Measurements from ENCODE around the gene LIN52. TPM values are rescaled to one million over a fixed set of nuclear protein-coding genes. Genes with fewer than 3 reads are reported as not detected.

The LIN52 gene, protein sequence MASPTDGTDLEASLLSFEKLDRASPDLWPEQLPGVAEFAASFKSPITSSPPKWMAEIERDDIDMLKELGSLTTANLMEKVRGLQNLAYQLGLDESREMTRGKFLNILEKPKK
- 5.1 and 6.8 TPM in 2 replicates for total RNA-seq

DNA sequence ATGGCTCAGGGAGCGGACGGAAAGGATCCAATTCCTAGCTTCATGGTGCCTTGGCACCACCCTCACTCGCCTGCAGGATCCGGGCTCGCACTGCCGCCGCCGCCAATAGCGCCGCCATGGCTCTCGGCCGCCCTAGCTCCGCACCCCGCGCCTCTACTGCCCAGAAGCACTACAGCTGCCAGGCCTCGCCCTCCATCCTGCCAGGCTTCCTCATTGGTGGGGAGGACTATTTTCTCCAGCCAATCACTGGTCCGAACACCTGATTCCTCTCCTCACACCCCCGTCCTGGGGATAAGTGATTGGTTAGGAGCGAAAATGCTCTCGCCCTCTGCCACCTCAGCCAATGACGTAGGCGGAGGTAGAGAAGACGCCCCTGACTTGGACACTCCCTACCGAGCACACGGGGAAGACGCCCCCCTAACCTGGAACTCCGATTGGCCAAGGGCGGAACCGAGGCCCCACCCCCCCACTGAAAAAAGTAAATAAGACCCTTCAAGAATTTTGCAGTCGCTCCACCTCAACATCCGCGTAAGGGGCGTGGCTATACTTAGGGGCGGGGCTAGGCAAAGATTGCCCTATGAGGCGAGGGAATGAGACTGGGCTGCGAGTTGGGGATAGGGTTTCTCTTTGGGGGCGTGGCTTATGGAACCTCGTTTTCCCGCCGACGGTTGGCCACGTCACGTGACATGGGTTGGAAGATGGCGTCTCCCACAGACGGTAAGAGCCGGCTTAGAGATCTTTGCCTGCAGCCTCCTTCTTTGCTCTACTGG lies at the start of gene LIN52, which contains the start of gene ALDH6A1:
TSS of gene LIN52 (plus strand) at position 680 of the 770 bp plus-strand sequence. CDS start at position 699, 19 bp downstream.
TSS of gene ALDH6A1 (minus strand) at position 177 of the 770 bp plus-strand sequence. CDS start at position 118, 59 bp downstream.
- DNase-seq (ENCODE audit: low read depth), result peak; percentile 100

DNA sequence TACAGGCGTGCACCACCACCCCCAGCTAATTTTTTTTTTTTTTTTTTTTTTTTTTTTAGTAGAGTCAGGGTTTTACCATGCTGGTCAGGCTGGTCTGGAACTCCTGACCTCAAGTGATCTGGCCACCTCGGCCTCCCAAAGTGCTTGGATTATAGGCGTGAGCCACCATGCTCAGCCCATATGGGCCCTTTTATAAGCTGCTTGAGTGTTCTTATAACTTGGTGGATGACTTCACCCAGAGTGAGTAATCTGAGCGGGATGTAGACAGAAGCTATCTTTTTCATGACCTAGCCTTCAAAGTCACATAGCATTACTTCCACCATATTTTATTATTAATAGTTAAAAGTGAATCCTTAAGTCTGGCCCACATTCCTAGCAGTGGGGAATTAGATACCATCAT lies 49.2 kb upstream of the LIN52 start:
- DNase-seq (ENCODE audit: low read depth), result no peak

DNA sequence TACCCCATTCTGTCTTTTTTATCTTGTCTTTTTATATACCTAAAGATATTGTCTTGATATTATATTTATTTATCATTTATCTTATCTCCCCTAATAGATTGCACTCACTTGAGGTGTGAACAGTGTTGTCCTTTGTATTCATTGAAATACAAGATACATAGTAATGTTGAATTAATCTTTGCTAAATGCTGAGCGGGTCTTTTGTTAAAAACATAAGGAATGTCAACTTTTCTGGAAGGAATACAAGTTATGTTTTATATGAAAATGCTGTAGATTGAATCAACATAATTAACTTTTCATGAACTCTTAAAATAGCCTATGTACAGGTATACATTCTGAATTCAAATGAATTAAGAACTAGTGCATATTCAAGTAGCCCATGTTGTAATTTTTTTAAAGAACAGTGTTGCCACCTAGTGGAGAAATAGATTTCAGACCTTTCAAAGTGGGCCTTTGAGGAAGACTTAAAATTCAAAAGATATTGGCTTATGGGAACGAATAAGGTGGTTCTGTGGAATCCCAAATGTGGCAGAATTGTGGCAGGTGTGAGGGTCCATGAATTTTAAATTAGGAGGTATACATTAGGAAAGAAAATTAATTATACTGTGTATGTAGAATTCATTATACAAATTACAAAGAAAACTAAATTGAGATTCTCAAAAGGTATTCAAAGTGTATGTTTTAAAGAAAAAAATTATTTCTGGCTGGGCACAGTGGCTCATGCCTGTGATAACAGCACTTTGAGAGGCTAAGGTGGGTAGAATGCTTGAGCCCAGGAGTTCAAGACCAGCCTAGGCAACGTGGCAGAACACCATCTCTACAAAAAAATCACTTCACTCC lies 46.5 kb upstream of the LIN52 start:
- peak; percentile 76 for DNase-seq (ENCODE audit: low read depth)

DNA sequence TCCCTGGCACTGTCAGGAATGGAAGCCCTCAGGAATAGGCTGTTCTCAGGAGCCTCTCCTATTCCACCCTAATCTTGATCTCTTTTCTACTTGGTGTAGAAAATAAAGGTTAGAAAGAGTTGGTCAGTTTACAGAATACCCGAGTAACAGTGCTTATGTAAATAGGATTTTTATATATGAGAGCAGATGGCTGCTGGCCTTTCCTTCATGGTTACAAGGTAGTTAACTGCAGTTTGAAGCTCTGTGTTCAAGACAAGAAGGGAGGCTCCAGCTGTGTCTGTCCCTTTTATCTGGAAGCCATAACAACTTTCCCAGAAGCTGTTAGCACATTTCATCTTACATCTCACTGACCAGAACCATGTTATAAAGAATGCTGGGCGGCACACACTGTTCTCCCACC lies 42.5 kb upstream of the LIN52 start:
- no peak for DNase-seq (ENCODE audit: low read depth)

DNA sequence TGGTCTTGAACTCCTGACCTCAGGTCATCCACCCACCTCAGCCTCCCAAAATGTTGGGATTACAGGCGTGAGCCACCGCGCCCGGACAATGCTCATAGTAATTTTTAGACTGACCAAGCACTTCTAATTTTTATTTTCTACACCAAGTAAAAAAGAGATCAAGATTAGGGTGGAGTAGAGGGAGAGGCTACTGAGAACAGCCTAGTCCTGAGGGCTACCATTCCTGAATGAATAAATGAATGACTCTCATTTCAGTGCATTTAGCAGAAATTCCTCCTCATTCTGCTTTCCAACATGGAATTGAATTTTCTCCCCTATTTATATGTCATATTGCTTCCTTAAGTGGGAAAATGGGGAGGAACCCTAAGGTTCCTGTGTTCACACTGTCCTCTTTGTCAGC lies 39.2 kb upstream of the LIN52 start:
- DNase-seq (ENCODE audit: low read depth), result no peak

DNA sequence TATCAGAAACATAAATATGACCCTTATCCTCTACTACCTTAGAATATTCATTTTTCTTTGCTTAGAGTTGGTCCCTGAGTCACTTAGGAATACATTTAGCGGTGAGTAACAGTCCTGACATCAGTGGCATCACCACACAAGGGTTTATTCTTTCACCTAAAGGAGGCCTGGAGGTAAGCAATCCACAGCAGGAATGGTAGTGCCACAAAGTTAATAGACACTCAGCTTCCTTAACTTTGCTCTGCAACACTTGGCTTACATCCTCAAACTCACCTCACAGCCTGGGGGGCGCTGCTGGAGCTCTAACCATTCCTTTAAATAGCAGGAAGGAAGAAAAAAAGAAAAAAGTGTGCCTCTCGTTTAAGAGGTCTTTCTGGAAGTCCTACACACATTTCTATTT lies 36.5 kb upstream of the LIN52 start:
- DNase-seq (ENCODE audit: low read depth), result peak; percentile 61

DNA sequence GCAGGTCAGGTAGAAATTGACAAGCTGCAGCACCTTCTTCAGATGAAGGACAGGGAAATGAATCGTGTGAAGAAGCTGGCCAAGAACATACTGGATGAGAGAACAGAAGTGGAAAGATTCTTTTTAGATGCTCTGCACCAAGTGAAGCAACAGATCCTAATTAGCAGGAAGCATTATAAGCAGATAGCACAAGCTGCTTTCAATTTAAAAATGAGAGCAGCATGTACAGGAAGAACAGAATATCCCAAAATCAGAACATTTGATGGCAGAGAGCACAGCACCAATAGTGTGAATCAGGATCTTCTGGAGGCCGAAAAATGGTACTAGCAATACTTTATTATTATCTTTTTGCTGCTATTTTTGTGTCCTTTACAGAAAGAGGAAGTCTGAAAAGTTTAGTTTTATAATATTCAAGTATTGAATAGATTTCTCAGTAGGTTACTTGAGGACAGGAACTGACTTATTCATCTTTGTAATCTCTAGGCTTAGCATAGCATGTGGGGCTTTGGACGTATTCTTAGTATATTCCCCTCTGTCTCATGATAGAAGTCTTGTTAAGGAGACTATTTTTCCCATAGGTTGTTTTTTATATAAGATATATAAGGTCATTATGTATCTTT lies 34.8 kb upstream of the LIN52 start:
- DNase-seq (ENCODE audit: low read depth), result no peak

DNA sequence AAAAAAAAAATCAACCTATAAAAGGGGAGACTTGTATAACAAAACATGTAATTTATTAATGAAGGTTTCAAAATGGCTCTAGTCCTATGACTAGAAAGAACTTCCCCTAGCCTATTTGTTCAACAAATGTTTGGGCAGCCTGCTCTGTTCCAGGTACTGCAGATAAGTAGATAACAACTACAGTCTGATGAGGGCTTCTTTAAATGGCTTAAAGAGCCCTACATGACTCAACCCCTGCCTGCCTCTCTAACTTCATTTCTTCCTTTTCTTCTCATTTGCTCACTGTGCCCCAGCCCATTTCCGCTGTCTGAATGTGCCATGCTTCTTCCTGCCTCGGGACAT lies 22.0 kb upstream of the LIN52 start:
- DNase-seq (ENCODE audit: low read depth), result no peak

DNA sequence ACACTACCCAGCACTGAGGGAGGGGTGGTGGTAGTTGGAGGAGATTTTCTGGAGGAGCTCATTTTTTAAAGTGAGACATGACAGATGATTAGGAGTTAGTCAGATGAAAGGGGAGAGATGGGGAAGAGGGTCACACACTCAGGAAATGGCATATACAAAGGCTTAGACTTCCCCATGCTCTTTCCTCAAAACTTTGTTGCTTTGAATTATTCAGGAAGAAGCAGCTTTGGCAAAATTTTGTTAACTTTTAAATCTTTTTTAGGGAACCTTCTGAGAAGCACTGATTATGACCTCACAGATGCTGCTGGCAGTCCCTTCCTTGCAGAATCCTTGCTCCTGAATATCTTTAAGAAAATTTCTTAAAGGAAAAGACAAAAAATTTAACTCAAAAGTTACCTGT lies 20.3 kb upstream of the LIN52 start:
- no peak for DNase-seq (ENCODE audit: low read depth)

DNA sequence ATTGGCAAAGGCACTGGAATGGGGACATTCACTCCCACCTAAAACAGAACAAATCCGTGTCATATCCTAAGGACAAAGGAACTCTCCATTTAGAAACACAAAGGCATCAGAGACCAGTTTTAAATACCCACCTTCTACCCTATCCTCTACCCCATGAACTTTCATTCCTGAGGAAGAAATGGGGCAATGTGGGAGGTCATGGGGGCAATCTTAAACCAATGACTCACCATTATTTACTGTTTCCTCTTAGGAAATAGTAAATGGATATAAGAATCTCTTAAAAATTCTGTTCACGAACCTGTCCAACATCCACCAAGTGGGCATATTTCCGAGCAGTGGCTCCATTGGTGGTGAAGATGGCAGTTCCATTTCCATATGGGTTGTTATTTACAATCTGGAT lies 19.9 kb upstream of the LIN52 start:
- DNase-seq (ENCODE audit: low read depth), result no peak

DNA sequence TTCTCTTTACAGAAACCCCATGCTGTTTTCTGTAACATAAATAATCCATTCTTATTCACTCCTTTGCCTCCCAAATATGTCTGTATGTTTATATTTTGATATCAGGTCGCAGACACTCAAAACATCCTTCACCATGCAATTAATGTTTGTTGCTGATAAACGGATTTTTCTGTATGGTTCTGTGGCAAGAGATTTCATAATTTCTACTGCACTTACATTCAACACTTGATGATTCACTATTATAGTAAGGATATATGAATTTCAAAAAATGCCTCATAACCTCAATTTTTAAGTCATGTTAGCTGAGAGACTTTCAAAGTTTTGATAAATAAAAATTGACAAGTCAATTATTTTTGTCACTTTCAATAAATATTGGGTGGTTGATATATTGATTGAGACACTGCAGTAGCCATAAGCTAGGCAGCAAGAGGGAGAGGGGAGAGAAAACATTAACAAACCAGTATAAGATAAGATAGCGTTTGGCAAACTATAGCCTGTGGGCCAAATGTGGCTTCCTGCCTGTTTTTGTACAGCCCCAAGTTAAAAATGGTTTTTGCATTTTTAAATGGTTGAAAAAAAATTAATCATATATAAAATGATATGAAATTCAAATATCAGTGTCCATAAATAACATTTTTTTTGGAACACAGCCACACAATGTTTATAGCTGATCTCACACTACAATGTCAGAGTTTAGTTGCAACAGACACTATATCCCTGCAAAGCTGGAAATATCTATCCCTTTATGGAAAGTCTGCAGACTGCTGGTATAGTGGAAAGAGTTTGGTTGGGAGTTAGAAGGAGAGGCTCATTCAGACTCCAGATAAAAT lies 18.8 kb upstream of the LIN52 start:
- DNase-seq (ENCODE audit: low read depth), result no peak

DNA sequence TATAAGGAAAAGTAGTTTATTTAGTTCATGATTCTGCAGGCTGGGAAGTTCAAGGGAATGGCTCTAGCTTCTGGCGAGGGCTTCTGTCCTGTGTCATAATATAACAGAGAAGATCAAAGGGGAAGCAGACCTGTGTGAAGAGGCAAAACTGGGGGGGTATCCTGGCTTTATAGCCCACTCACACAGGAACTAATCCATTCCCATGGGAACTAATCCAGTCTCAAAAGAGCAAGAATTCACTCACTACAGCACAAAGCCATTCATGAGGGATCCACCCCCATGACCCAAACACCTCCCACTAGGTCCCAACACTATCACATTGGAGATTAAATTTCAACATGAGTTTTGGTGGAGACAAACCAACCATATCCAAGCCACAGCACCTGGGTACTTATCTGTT lies 7.4 kb upstream of the LIN52 start:
- DNase-seq (ENCODE audit: low read depth), result no peak

DNA sequence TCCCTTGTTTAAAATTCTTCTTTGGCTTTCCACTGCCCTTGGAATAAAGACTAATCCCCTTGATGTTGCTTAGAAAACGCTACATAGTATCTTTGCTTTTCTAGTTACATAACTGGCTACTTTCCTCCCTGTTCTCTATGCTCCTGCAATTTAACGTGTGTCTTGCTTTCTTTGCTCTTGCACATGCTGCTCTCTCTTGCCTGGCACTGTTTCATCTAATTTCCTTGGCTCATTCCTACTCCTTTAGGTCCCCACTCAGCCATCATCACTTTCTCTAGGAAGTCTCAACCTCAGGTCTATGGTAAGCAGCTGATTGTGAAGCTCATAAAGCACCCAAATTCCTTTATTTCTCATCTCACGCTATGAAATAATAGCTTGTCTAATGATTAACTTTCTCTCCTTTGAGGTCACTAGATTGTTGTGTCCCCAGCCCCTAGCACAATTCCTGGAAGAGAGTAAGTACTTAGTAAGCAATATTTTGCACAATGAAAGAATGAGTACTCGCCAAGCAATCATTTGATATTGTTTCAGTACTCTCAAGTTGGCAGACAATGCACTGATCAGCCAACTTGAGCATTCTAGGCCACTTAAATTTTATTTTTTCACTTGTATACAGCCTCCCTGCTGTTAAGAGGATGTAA lies 3.8 kb upstream of the LIN52 start:
- peak; percentile 74 for DNase-seq (ENCODE audit: low read depth)

DNA sequence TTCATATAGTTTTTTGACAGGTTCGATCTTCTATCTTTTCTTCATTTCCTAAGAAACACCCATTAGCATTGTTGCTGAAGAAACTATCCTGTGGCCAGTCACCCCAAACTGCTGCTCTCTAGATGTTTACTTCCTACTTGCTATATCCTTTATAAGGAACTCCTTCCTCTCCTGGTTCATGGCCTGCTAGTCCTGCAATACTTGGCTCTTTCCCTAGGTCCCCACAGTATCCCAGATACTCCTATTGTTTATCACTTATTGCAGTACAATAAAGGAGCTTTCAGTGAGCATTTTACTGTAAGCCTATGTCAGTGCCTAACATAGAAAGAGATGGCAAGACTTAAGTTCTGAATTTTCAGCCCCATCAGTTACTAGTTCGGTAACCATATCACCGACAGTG lies 3.3 kb upstream of the LIN52 start:
- DNase-seq (ENCODE audit: low read depth), result no peak

DNA sequence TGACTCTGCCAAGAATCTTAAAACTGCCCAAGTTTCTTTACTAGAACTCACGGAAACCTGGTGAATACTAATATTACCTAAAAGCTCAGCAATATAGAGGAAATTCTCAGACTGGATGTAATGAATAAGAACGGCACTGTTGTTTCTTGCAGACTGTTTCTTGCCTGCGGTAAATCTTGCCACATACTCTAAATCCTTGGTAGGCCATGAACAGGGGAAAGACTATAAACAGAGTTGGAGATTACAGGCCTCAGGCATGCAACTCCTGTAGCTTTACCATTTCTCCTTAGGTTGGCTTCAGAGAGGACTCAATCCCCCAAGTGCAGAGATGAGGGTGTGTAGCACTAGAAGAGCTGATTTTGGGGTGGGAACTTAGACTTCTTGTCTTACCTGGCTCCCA lies 1.6 kb upstream of the LIN52 start:
- peak; percentile 47 for DNase-seq (ENCODE audit: low read depth)

DNA sequence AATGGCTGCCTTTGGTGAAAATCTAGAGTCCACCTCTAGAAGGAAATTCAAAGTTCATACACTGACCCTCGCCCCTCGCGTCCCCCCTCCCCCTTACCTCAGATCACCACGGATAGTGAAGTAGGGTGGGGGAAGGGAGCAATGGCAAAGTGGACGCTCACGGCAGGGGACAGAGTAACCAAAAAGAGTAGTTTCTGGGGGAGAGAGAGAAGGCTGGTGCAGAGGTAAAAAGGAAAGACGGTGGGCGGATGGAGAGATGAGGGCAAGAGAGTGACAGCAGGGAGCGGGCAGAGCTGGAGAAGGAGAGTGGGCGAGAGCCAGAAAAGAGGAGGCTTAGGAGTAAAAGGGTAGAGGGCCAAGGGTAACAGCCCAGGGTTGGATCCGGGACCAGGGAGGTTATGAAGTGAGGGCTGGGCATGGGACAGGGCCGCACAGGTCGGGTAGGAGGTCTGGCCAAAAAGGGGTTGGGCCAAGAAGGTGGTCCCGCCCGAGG lies 926 bp upstream of the LIN52 start:
- DNase-seq (ENCODE audit: low read depth), result no peak

DNA sequence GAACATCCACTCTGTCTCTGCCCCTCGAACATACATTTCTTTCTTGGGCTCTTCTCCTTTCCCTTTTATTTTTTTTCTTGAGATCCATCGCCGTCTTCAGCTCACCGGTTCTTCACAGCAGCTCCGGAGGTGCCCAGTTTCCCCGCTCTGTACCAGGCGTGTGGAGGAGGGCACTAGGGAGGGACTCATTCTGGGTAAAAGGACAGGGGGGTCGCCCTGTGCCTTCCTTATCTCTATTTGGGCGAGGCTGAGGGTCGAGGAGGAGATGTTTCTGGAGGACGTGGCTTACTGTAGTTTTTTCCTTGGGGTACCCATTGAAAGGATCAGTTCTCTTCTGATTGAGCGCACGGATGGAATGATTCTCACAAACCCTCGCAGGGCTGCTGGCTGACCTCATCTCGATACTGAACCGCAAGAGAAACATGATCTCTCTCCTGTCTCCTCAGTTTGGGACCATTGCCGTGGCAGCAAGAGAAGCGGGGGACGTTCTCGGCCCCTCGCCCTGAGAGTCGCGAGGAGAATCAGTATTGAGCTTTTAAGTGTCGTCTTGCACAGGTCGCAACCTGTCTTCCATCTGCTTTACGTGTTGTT lies 386 bp downstream of the LIN52 start:
- DNase-seq (ENCODE audit: low read depth), result peak; percentile 40

DNA sequence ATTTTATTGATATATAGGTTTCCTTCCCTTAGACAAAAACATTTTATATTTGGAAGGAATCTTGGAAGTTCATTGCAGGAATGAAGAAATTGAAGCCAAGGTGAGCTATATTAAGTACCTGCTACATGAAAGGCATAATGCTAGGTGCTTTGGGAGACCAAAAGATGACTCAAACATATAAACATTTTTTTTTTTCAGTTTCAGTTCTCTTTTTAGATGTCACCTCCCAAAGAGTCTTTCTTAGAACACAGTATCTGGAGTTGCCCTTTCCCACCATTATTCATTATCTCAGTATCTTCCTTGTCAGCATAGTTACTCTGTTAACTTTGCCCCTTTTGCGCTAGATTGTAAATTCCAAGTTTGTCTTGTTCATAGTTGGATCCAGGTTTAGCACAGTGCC lies 1.1 kb downstream of the LIN52 start:
- DNase-seq (ENCODE audit: low read depth), result no peak

DNA sequence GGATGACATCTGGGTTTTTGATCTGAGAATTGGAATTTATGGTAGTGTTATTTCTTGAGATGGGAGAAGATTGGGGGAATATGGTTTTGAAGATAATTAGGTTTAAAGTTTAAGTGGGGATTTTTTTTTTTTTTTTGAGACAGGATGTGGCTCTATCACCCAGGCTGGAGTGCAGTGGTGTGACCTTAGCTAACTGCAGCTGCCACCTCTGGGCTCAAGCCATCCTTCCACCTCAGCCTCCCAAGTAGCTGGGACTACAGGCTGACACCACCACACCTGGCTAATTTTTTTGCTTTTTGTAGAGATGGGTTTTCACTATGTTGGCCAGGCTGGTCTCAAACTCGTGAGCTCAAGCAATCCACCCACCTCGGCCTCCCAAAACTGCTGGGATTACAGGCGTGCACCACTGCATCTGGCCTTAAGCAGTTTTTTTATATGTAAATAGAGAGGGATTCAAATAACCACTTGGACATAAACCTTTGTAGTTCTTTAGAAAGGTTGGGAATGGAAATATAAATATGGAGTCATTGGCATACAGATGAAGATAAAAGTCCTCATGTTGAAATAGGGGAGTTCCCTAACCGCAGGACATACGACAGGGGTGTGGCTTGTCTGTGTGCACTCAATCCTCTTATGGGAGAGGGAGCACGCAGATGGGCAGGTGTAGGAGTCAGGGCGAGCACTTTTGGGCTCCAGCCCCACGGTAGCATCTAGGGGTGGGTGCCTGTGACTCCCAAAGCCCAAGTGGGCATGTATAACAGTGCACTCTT lies 4.7 kb downstream of the LIN52 start:
- DNase-seq (ENCODE audit: low read depth), result no peak

DNA sequence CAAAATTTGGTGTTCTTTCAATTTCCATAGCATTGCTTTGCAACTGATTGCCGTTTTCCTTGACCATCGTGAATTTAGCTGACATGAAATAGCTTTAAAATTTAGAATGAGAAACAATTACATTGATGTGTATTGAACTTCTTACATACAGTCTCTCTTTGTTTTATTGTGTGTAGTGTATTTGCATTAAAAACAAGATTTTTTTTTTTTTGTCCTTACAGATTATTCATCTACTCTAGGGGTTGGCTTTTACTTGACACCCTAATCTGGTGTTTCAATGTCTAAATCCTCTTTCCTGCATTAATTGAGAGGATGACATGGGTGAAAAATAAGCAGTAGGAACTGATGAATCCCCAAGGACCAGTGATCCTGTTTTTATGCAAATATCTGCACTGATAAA lies 20.6 kb downstream of the LIN52 start:
- DNase-seq (ENCODE audit: low read depth), result no peak

All from renal cortical epithelial cell (primary cell).